ENCODE data around the gene DCAF10.
"Not testable (repeated sequence)": the region's sequence is repeated elsewhere in the genome, so short reads cannot be mapped to it uniquely, and the experiment has no call there.

Gene DCAF10

GRCh38 chr9:37862530-37862929 lies 61.9 kb downstream of the DCAF10 start:
- DNase-seq (ENCODE audit: low spot score): no peak

GRCh38 chr9:37870081-37870798 lies 69.6 kb downstream of the DCAF10 start:
- no peak for DNase-seq (ENCODE audit: low spot score)

GRCh38 chr9:37870799-37871176 lies 70.2 kb downstream of the DCAF10 start:
- DNase-seq (ENCODE audit: low spot score): no peak

GRCh38 chr9:37873955-37874354 lies 73.4 kb downstream of the DCAF10 start:
- no peak for DNase-seq (ENCODE audit: low spot score)

GRCh38 chr9:37876376-37876775 lies 75.8 kb downstream of the DCAF10 start:
- no peak for DNase-seq (ENCODE audit: low spot score)

GRCh38 chr9:37880916-37881479 lies 80.4 kb downstream of the DCAF10 start:
- no peak for DNase-seq (ENCODE audit: low spot score)

- not testable (repeated sequence) for DNase-seq (ENCODE audit: low spot score)
Measured at GRCh38 chr9:37887977-37888583, 87.5 kb downstream of the DCAF10 start.

- no peak for DNase-seq (ENCODE audit: low spot score)
Measured at GRCh38 chr9:37889536-37889935, 88.9 kb downstream of the DCAF10 start.

- not testable (repeated sequence) for DNase-seq (ENCODE audit: low spot score)
Measured at GRCh38 chr9:37891042-37891441, 90.4 kb downstream of the DCAF10 start.

GRCh38 chr9:37892063-37892462 lies 91.5 kb downstream of the DCAF10 start:
- no peak for DNase-seq (ENCODE audit: low spot score)

GRCh38 chr9:37897665-37898064 lies 97.1 kb downstream of the DCAF10 start:
- no peak for DNase-seq (ENCODE audit: low spot score)

- no peak for DNase-seq (ENCODE audit: low spot score)
Measured at GRCh38 chr9:37899041-37899440, 98.4 kb downstream of the DCAF10 start.

- no peak for DNase-seq (ENCODE audit: low spot score)
Measured at GRCh38 chr9:37902131-37902530, 101.5 kb downstream of the DCAF10 start.

GRCh38 chr9:37902796-37903646 lies 102.4 kb downstream of the DCAF10 start:
- peak; percentile 4 for DNase-seq (ENCODE audit: low spot score)

- peak; percentile 98 for DNase-seq (ENCODE audit: low spot score)
Measured at GRCh38 chr9:37903647-37904444, 103.2 kb downstream of the DCAF10 start, which contains the start of gene SLC25A51. Gene SLC25A51 (minus strand): TSS chr9:37904127. CDS start chr9:37888550, 15,577 bp downstream.

- peak; percentile 29 for DNase-seq (ENCODE audit: low spot score)
Measured at GRCh38 chr9:37904445-37905130, 104.0 kb downstream of the DCAF10 start.

GRCh38 chr9:37905131-37905505 lies 104.5 kb downstream of the DCAF10 start:
- DNase-seq (ENCODE audit: low spot score): peak; percentile 16

GRCh38 chr9:37905776-37906175 lies 105.2 kb downstream of the DCAF10 start:
- peak; percentile 9 for DNase-seq (ENCODE audit: low spot score)

- no peak for DNase-seq (ENCODE audit: low spot score)
Measured at GRCh38 chr9:37906312-37907239, 106.0 kb downstream of the DCAF10 start.

GRCh38 chr9:37908283-37908682 lies 107.7 kb downstream of the DCAF10 start:
- DNase-seq (ENCODE audit: low spot score): no peak
